GM18499 (cell line): ENCODE measurements around the gene PROSER2.

ENCODE experiments used
- ATAC-seq: cut with Tn5 transposase; IDR thresholded peaks from one replicate; pipeline ENCODE4 v1.9.1; 2021; ENCODE audit warnings: moderate number of reproducible peaks; ENCODE audit not compliant: insufficient read depth, unreplicated experiment

The PROSER2 gene

DNA sequence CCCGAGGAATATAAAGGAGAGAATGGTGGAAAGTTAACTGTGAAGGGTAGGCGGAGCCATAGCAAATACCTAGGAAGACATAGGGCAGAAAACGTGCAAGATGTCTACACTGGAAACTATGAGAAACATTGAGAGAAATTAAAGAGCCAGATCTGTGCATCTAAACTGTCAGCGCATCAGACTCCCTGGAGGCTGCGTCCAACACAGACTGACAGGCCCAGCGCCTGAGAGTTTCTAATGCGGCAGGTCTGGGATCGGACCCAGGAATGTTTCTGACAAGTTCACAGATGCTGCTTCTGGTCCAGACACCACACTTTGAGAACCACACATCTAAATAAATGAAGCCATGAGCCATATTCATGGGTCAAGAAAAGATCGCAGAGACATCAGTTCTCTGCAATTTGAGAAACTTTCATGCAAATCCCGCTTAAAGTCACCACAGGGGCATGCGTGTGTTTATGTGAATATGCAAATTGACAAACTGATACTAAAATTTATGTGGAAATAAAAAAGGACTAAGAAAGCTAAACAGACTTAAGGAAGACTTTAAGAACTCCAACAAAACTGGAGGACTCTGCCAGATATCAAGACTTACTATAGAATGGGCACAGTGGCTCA lies 38.8 kb downstream of the PROSER2 start:
- no peak for ATAC-seq

DNA sequence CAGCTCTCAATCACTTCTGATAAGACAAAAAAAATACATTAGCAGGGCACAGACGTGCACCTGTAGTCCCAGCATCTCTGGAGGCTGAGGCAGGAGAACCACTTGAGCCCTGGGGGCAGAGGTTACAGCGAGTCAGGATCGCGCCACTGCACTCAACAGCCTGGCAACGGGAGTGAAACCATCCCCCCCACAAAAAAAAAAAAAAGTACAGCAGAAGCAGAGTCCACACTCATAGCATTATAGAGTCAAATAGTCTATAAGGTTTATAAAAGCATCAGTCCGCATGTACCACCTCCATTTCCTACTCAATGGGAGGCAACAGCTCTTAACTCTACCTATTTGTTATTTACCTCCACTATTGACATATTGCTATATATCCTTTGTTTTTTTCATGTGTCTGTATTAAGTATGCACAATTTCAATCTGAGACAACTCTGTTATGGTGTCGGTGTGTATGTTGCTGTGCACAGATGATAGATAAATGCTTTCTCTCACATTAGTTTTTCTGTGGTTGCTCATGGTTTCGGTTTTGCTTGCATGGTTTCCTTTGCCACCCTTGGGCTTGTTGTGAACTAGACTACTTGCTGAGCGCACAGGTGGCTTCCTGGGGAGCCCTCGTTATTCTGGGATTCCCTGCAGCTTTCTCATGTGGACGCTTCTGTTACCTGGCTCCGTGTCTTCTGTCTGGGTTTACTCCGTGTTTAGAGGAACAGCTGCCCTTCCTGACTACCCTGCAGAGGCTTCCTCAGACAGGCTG lies 40.4 kb downstream of the PROSER2 start:
- peak; percentile 97 for ATAC-seq

DNA sequence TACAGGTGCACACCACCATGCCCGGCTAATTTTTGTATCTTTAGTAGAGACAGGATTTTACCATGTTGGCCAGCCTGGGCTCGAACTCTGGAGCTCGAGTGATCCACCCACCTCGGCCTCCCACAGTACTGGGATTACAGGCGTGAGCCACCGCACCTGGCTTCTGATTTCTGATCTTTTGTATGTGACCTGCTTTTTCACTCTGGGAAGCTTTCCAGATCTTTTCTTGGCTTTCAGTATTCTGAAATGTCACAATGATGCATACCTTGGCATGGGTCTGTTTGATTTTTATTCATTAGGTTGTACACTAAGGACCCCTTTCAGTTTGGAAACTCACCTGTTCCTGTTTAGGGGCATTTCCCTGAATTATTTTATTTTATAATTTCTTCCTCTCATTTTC lies 41.6 kb downstream of the PROSER2 start:
- no peak for ATAC-seq

DNA sequence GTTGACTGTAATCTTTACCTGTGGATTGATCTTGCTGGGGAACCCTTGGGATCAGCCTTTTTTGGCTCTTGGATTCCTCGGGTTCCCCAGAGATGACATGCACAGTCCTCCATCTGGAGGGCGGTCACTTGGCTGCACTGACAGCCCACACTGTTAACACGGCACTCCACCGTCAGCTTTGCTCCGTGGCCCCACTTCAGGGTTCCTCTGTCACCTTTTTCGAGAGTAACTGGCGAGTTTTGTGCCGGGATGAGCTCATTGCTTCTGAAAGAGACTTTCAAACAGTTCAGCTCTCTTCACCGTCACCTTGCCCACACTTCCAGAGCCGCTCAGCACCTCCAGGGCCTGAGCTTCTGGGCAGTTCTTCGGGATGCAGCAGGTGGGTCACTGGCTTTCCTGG lies 42.4 kb downstream of the PROSER2 start:
- ATAC-seq: no peak

GRCh38 chr10:11866199-11866925 lies 43.2 kb downstream of the PROSER2 start:
- no peak for ATAC-seq

GRCh38 chr10:11869219-11869618 lies 46.1 kb downstream of the PROSER2 start:
- ATAC-seq: no peak

DNA sequence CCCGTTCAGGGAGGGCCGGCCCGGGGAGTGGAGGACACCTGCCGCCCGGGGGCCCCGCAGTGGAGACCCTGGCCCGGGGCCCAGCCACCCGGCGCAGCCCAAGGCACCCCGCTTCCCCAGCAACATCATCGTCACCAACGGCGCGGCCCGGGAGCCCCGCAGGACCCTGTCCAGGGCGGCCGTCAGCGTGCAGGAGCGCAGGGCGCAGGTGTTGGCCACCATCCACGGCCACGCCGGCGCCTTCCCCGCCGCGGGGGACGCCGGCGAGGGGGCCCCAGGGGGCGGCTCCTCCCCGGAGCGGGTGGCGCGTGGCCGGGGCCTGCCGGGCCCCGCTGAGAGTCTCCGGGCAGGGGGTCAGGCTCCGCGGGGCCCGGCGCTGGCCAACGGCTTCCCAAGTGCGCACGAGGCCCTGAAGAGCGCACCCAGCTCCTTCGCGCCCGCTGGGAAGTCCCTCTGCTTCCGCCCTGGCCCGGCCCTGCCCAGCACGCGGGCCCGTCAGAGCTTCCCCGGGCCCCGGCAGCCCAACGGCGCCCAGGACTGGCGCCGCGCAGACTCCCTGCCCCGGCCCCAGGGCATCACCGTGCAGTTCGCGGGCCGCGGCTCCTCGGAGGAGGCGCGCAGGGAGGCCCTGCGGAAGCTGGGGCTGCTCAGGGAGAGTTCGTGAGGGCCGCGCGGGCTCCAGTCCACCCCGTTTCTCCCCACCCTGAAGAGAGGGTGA lies 46.7 kb downstream of the PROSER2 start:
- no peak for ATAC-seq

- no peak for ATAC-seq
These were observed 47.3 kb downstream of the PROSER2 start for GRCh38 chr10:11870461-11870780.

- no peak for ATAC-seq
These were observed 47.8 kb downstream of the PROSER2 start for GRCh38 chr10:11870900-11871400.

DNA sequence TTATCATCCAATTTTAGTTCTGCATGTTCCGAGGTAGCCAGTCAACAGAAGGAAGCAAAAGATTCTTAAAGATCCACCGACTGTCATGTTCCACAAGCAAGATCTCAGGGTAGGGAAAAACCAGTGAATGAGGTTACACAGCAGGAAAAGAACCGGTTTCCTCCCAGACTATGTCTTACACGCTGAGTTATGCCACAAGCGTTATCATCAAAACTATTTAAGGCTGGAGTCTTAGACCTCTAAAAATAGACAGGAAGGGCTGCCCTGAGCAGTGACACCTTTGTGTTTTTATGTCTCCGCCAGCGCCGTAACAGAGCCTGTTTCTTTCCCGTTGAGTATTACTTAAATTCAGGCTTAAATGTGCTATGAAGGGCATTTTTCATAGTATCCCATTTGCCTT lies 48.3 kb downstream of the PROSER2 start:
- no peak for ATAC-seq

DNA sequence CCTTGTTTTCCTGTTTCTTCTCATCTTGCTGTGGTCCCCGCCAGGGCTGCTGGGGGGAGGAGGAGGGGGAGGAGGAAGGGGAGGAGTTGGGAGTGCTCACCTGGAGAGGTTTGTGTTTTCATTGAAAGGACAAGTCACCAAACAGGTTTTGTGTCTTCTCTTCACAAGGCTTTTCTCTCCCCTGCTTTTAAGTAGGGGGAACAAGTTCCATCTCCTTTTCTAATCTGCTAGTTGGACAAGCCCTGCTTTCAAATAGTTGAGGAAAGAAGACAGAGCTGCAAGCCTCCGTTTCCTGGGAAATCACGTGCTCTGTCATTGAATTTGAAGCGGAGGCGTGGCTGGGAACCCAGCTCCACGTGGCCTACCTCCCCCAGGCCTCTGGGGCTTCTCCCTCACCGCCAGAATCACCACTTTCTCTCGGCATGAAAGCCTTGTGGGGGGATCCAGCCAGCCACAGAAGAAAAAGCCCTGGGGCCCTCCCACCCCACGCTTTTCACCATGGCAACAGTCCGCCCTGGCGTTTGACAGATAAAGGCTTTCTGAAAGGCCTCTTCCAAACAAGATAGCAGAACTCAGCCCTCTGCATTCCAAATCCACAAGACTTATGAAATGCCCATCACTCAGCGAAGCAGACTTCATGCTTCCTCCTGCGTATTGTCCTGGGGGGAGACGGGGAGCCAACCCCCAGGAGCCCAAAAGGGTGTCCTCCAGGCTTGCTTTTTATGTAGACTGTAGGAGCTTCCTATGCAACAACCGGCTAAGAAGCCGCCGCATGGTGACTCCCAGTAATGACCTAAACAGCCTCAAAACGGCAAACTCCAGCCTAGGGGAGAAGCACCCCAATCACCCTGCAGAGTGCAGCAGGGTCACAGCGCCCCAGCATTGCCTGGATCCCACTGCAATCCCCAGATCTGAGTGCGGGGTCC lies 51.7 kb downstream of the PROSER2 start:
- ATAC-seq: no peak

DNA sequence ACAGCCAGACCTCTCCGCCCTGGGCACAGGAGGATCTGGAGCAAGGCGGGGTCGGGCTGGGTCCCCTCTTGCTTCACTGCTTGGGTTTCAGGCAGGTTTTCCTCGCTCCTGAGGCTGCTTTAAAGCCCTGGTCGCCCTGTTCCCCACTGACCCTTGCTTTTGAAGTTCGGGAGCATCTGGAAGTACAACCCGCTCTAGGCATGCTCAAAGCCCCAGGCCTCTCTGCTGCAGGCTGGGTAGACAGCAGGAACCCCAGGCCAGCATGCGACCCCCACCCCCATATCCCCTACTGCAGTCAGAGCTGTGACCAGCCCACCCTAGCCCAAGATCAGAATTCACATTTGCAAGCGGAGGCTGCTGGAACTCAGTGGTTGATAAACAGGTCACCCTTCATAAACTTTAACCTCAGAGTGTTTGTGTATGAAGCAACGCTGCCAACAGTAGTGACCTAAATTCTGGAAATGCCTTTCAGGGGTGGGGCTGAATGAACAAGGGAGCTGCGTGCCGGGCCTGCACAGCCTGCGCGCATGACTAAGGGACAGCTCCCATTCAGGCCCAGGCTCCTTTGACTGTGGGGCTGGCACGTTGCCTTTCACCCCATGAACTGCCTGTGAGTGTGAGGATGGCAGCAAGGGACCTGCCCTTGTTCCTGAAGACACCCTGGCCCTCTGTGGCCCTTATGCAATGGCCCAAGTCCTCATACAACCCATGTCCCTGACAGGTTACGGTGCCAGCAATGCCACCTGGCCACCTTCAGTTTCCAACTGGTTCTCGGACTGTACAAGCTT lies 52.5 kb downstream of the PROSER2 start:
- ATAC-seq: no peak

DNA sequence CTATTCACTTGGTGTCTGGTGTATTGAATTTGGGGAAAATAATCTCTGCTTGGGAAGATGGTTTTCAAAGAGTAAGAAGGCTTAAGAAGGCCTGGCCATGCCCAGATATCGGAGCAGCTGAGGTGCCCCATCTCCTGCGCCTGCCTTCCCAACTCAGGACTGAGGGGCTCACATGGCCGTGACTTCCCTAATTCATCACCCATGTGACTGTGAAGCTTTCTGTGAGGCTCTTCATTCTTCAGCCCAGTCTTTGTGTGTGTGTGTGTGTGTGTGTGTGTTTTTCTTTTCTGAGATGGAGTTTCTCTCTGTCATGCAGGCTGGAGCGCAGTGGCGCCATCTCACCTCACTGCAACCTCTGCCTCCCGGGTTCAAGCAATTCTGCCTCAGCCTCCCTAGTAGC lies 53.2 kb downstream of the PROSER2 start:
- ATAC-seq: no peak

- ATAC-seq: no peak
These were observed 53.8 kb downstream of the PROSER2 start for GRCh38 chr10:11876805-11877590.

DNA sequence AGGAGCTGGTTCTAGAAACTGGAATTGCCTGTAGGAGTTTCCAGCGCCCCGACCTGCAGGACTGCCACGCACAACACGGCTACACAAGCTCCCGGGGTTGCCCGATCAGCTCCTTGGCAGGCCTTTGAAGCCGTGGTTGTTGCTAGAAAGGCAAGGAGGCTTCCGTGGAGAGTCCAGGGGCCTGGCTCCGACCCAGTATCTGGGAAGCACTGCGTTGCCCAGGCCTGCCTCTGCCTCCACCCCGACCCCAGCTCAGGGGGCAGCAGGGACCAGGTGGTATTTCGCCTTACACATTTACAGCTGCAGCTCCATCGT lies 54.4 kb downstream of the PROSER2 start:
- no peak for ATAC-seq

GRCh38 chr10:11878776-11879175 lies 55.6 kb downstream of the PROSER2 start:
- no peak for ATAC-seq

DNA sequence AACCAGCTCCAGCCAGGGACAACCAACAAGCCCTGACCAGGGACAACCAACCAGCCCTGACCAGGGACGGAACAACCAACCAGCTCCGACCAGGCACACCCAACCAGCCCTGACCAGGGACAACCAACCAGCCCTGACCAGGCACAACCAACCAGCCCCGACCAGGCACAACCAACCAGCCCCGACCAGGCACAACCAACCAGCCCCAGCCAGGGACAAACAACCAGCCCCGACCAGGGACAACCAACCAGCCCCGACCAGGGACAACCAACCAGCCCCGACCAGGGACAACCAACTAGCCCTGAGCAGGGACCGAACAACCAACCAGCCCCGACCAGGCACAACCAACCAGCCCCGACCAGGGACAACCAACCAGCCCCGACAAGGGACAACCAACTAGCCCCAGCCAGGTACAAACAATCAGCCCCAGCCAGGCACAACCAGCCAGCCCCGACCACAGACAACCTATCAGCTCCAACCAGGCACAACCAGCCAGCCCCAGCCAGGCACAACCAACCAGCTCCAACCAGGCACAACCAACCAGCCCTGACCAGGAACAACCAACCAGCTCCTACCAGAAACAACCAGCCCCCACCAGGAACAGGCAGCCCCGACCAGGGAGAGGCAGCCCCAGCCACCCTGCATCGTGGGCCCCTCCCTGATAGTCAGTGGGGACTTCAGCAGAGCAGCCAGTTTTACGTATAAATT lies 56.4 kb downstream of the PROSER2 start:
- no peak for ATAC-seq
